ENCODE measurements around the gene RHOV.

DNA sequence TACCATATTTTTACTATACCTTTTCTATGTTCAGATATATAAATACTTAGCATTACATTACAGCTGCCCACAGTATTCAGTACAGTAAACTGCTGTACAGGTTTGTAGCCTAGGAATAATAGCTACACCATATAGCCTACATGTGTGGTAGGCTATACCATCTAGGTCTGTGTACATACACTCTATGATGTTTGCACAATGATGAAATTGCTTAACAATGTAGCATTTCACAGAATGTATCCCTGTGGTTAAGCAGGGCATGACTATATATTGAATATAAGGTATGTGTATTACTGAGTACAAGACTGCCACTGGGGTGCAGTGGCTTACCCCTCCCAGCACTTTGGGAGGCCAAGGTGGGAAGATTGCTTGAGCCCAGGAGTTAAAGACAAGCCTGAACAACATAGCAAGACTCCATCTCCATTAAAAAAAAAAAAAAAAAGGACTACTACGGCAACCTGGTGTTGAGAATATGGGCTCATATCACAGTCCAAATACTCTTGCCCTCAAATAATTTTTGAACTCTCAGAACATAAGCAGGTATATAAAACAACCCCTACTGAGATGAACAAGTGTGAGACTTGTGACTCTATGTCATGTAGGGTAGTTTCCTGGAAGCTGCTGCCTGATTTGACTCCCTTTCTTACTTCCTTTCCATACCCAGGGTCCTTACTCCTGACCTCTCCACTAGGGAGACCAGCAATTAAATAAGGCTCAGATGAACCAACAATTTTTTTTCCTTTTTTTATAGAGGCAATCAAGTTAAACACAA lies 50.3 kb downstream of the RHOV start:
- TF ChIP-seq, protein P1, sequence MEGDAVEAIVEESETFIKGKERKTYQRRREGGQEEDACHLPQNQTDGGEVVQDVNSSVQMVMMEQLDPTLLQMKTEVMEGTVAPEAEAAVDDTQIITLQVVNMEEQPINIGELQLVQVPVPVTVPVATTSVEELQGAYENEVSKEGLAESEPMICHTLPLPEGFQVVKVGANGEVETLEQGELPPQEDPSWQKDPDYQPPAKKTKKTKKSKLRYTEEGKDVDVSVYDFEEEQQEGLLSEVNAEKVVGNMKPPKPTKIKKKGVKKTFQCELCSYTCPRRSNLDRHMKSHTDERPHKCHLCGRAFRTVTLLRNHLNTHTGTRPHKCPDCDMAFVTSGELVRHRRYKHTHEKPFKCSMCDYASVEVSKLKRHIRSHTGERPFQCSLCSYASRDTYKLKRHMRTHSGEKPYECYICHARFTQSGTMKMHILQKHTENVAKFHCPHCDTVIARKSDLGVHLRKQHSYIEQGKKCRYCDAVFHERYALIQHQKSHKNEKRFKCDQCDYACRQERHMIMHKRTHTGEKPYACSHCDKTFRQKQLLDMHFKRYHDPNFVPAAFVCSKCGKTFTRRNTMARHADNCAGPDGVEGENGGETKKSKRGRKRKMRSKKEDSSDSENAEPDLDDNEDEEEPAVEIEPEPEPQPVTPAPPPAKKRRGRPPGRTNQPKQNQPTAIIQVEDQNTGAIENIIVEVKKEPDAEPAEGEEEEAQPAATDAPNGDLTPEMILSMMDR (conservative IDR thresholded peaks at IDR 0.05 in 1 of 2, IDR thresholded peaks at IDR 0.05 in 1 of 2; ENCODE audit: low read depth in 1 of 2, low read length in 2 of 2) = no peak
- no peak for TF ChIP-seq EZH2 (IDR thresholded peaks at IDR 0.05; ENCODE audit: low read length, missing control alignments)

All from fibroblast of lung (primary cell).